Endodermal cell (in vitro differentiated cells): ENCODE results near the gene GCM1. TPM values are rescaled to one million over a fixed set of nuclear protein-coding genes. Genes with fewer than 3 reads are reported as not detected.

Experiments
- DNase-seq: peaks from one replicate; pipeline ENCODE4 v3.0.0-alpha.2; 2017
- H3K27ac ChIP-seq: 2 replicates; pipeline ENCODE4 v1.5.1; 2013; ENCODE audit warnings: mild to moderate bottlenecking, low read depth, low read length, moderate library complexity
- H3K27me3 ChIP-seq: 2 replicates; pipeline ENCODE4 v1.6.1; 2013; ENCODE audit warnings: mild to moderate bottlenecking, low read length, moderate library complexity; ENCODE audit not compliant: insufficient read depth, control insufficient read depth, poor library complexity, severe bottlenecking
- H3K36me3 ChIP-seq: 2 replicates; pipeline ENCODE4 v1.7.0; 2013; ENCODE audit warnings: mild to moderate bottlenecking, low read length, moderate library complexity; ENCODE audit not compliant: control insufficient read depth, insufficient read depth
- H3K4me1 ChIP-seq: one replicate; pipeline ENCODE4 v1.7.0; 2013; ENCODE audit warnings: low read length; ENCODE audit not compliant: control insufficient read depth, insufficient read depth
- H3K4me3 ChIP-seq: 2 replicates; pipeline ENCODE4 v1.5.1; 2013; ENCODE audit warnings: mild to moderate bottlenecking, low read length, moderate library complexity
- H3K9ac ChIP-seq: 2 replicates; pipeline ENCODE4 v1.6.1; 2013; ENCODE audit warnings: mild to moderate bottlenecking, low read length, moderate library complexity; ENCODE audit not compliant: poor library complexity, severe bottlenecking; ENCODE audit errors: extremely low read depth
- H3K9me3 ChIP-seq: 2 replicates; pipeline ENCODE4 v1.6.1; 2013; ENCODE audit warnings: mild to moderate bottlenecking, low read length, moderate library complexity; ENCODE audit not compliant: control insufficient read depth
- H3K27ac Mint-ChIP-seq: 2 replicates; pipeline ENCODE4 v1.8.0; 2020; ENCODE audit warnings: mixed read lengths
- H3K27me3 Mint-ChIP-seq: 2 replicates; pipeline ENCODE4 v1.8.0; 2021; ENCODE audit warnings: mild to moderate bottlenecking, mixed read lengths; ENCODE audit not compliant: insufficient read depth
- H3K36me3 Mint-ChIP-seq: 2 replicates; pipeline ENCODE4 v1.8.0; 2020; ENCODE audit warnings: low read depth, mixed read lengths
- H3K4me1 Mint-ChIP-seq: 2 replicates; pipeline ENCODE4 v1.8.0; 2020; ENCODE audit warnings: mixed read lengths
- H3K4me3 Mint-ChIP-seq: 2 replicates; pipeline ENCODE4 v1.8.0; 2020; ENCODE audit warnings: mild to moderate bottlenecking, moderate library complexity, mixed read lengths
- H3K9me3 Mint-ChIP-seq: 2 replicates; pipeline ENCODE4 v1.8.0; 2020; ENCODE audit warnings: mild to moderate bottlenecking, mixed read lengths
- WGBS, 2 experiments: methylation state at CpG; one replicate each; pipeline versions ENCODE4 v1.1.5 to v1.1.7; 2013; ENCODE audit warnings: missing lambda C conversion rate in 2 of 2, mixed read lengths in 1 of 2; ENCODE audit not compliant: insufficient coverage in 1 of 2, insufficient read length in 1 of 2; 5-methylcytosine and 5-hydroxymethylcytosine counted together
- total RNA-seq, 2 donors: library from RNA; stranded (reverse); fragmentation: NEBNext Ultra II Directional in 1 of 2; extraction: Animal tissue kit (Norgen Biotek cat#: 25700) in 1 of 2; gene quantifications; 2 replicates in 1 of 2; 3 replicates in 1 of 2; pipeline ENCODE4 v1.2.1, GENCODE V29; 2021
- TF ChIP-seq, protein P1 (sequence below): fragments of 200-600 bp; sonication (generic); conservative IDR thresholded peaks from 2 replicates; pipeline ENCODE4 v1.5.0; 2021; ENCODE audit warnings: antibody characterized with exemption, mild to moderate bottlenecking

GCM1 gene
- total RNA-seq, 2 donors from 2014 or later, result not detected

DNA sequence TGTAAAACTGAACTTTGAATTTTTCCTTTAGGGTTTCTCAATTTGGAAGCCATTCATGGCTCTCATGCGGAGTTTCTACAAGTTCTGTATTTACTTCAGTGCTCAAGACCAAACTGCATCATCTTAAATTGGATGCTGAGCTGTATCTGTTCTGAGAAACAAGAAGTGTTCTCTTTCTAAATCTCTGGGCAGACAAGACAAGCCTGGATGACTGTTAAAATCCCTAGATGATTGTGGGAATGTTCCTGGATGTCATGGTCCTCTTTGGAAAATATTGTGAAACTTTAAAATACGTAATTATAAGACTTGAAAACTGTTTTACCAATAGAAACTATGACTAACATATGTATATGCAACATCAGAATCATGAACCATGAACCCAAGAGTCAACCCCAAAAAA lies 6.2 kb upstream of the GCM1 start:
- Mint-ChIP-seq H3K36me3 (no peaks in the 10 kb centered on the region), H3K27ac (no peak overlapping the region)
- 98% methylated on average over 2 of the region's 2 CpGs; no CpG with 5 or more reads in 1 of the 2 experiments for WGBS, 2 experiments

DNA sequence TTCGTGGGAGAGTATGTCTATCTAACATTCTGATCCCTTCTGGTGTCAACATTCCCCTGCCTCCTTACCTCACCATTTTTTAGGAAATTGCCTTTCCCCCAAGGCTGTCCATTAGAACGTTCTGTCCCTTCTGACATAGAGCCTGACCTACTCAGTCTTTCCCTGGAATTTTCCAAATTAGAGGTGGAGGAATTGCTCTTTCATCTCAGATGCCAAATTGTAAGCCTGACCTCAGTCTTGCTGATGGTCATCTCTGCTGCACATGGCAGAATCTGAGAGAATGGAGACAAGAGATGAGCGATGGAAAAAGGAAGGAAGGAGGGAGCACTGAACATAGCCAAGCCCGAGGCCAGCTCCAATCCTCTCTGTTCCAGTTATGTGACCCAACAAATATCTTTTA lies 5.4 kb upstream of the GCM1 start:
- Histone ChIP-seq H3K27me3 (no peaks in the 10 kb centered on the region), H3K27ac (no peak overlapping the region), H3K9me3 (no peaks in the 10 kb centered on the region), H3K4me1 (no peaks in the 10 kb centered on the region), H3K9ac (no peak overlapping the region), H3K4me3 (no peak overlapping the region), H3K36me3 (no peaks in the 10 kb centered on the region)
- no peak overlapping the region for H3K27ac Mint-ChIP-seq
- DNase-seq, result no peak
- no peaks in the 10 kb centered on the region for H3K36me3 Mint-ChIP-seq
- TF ChIP-seq, protein P1, sequence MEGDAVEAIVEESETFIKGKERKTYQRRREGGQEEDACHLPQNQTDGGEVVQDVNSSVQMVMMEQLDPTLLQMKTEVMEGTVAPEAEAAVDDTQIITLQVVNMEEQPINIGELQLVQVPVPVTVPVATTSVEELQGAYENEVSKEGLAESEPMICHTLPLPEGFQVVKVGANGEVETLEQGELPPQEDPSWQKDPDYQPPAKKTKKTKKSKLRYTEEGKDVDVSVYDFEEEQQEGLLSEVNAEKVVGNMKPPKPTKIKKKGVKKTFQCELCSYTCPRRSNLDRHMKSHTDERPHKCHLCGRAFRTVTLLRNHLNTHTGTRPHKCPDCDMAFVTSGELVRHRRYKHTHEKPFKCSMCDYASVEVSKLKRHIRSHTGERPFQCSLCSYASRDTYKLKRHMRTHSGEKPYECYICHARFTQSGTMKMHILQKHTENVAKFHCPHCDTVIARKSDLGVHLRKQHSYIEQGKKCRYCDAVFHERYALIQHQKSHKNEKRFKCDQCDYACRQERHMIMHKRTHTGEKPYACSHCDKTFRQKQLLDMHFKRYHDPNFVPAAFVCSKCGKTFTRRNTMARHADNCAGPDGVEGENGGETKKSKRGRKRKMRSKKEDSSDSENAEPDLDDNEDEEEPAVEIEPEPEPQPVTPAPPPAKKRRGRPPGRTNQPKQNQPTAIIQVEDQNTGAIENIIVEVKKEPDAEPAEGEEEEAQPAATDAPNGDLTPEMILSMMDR, result no peak
- no peaks in the 10 kb centered on the region for H3K4me1 Mint-ChIP-seq
- H3K9me3 Mint-ChIP-seq, result no peaks in the 10 kb centered on the region
- 90 to 94% methylated on average over 3 to 4 of the region's 4 CpGs for WGBS, 2 experiments
- no peak overlapping the region for H3K4me3 Mint-ChIP-seq
- H3K27me3 Mint-ChIP-seq, result no peaks in the 10 kb centered on the region

More for the DNA sequence above, 6.2 kb upstream of the GCM1 start:
- H3K27me3 ChIP-seq, result no peaks in the 10 kb centered on the region
- H3K27me3 Mint-ChIP-seq, result no peaks in the 10 kb centered on the region
- H3K4me3 ChIP-seq, result no peak overlapping the region
- TF ChIP-seq, protein P1, result no peak
- no peaks in the 10 kb centered on the region for H3K9me3 ChIP-seq
- no peak overlapping the region for H3K9ac ChIP-seq
- no peaks in the 10 kb centered on the region for H3K4me1 ChIP-seq
- H3K4me3 Mint-ChIP-seq, result no peak overlapping the region
- no peak overlapping the region for H3K27ac ChIP-seq
- H3K36me3 ChIP-seq, result no peaks in the 10 kb centered on the region
- H3K9me3 Mint-ChIP-seq, result no peaks in the 10 kb centered on the region
- no peaks in the 10 kb centered on the region for H3K4me1 Mint-ChIP-seq
- DNase-seq, result no peak

DNA sequence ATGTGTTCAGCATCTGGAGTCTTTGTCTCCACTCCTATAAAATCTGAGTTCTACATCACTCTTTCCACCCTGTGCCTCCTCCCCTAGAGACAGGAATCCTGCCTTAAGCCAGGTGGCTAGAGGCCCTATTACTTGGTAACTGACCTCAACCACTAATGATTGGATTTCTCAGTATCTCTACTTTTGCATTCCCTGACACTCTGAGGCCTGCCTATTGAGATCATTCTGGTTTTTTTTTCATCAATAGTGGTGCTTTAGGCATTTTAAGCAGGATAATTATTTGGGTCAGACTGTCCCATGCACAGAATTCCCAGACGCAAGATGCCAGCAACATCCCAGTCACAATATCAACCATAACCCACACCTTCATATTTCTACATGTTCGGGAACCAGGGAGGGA lies 3.9 kb upstream of the GCM1 start:
- H3K27ac Mint-ChIP-seq, result no peak overlapping the region
- Histone ChIP-seq H3K27ac (no peak overlapping the region), H3K9ac (no peak overlapping the region), H3K36me3 (no peaks in the 10 kb centered on the region), H3K9me3 (no peaks in the 10 kb centered on the region), H3K27me3 (no peaks in the 10 kb centered on the region), H3K4me3 (no peak overlapping the region), H3K4me1 (no peaks in the 10 kb centered on the region)
- no peaks in the 10 kb centered on the region for H3K27me3 Mint-ChIP-seq
- H3K9me3 Mint-ChIP-seq, result no peaks in the 10 kb centered on the region
- DNase-seq, result no peak
- no peaks in the 10 kb centered on the region for H3K36me3 Mint-ChIP-seq
- no peaks in the 10 kb centered on the region for H3K4me1 Mint-ChIP-seq
- TF ChIP-seq, protein P1, result no peak
- WGBS, 2 experiments, result 87% methylated on average over 2 of the region's 2 CpGs; no CpG with 5 or more reads in 1 of the 2 experiments
- no peak overlapping the region for H3K4me3 Mint-ChIP-seq
